Heart right ventricle (tissue), 16 donors: ENCODE results near the gene TMEM244. TPM values are rescaled to one million over a fixed set of nuclear protein-coding genes. Genes with fewer than 3 reads are reported as not detected.

Source experiments
- ATAC-seq, 8 donors: fragments of 200-7000 bp; cut with Tn5 transposase; one replicate each; pipeline ENCODE4 v1.9.1; 2020; ENCODE audit warnings: mild to moderate bottlenecking in 8 of 8, moderate library complexity in 8 of 8, moderate number of reproducible peaks in 1 of 8
- DNase-seq, 2 donors: peaks; one replicate each; pipeline ENCODE4 v3.0.0-alpha.2; 2020
- H3K27ac ChIP-seq, 10 donors: fragments of 200-600 bp; sonication (generic) in 2 of 10; one replicate each; pipeline versions ENCODE4 v1.5.0 to v1.8.0; 2020 to 2022; ENCODE audit warnings: mild to moderate bottlenecking in 3 of 10
- H3K27me3 ChIP-seq, 7 donors: fragments of 200-600 bp; one replicate each; pipeline ENCODE4 v1.8.0; 2021 to 2022; ENCODE audit warnings: mild to moderate bottlenecking in 2 of 7
- H3K36me3 ChIP-seq, 9 donors: fragments of 200-600 bp; sonication (generic) in 1 of 9; one replicate each; pipeline versions ENCODE4 v1.5.0 to v1.8.0; 2020 to 2022; ENCODE audit warnings: mild to moderate bottlenecking in 2 of 9
- H3K4me1 ChIP-seq, 9 donors: fragments of 200-600 bp; sonication (generic) in 1 of 9; one replicate each; pipeline versions ENCODE4 v1.5.0 to v1.8.0; 2020 to 2022; ENCODE audit warnings: mild to moderate bottlenecking in 4 of 9
- H3K4me3 ChIP-seq, 10 donors: fragments of 200-600 bp; sonication (generic) in 2 of 10; one replicate each; pipeline versions ENCODE4 v1.5.0 to v1.8.0; 2020 to 2022; ENCODE audit warnings: mild to moderate bottlenecking in 7 of 10, moderate library complexity in 2 of 10
- H3K9me3 ChIP-seq, 11 donors: fragments of 200-600 bp in 10 of 11; sonication (generic) in 2 of 11; one replicate each; pipeline versions ENCODE4 v1.5.0 to v1.8.0; 2013 to 2022; ENCODE audit warnings: mild to moderate bottlenecking in 2 of 11, control low read depth in 1 of 11, moderate library complexity in 1 of 11
- CTCF ChIP-seq, 9 donors: fragments of 200-600 bp; sonication (generic) in 2 of 9; IDR thresholded peaks; one replicate each; pipeline versions ENCODE4 v1.5.0 to v1.8.0; 2021 to 2022; ENCODE audit warnings: antibody characterized with exemption in 9 of 9, mild to moderate bottlenecking in 5 of 9, moderate library complexity in 1 of 9
- WGBS, 2 donors: extraction: QIAGEN DNeasy Blood & Tissue Kit; methylation state at CpG; one replicate each; pipeline ENCODE4 v1.1.7; 2013; ENCODE audit warnings: inconsistent platforms in 1 of 2; 5-methylcytosine and 5-hydroxymethylcytosine counted together
- intact Hi-C, 10 donors: fragments of 100-400 bp; cut with DNase I; formaldehyde crosslinking; loops; one replicate each; pipeline versions ENCODE4 v1.11.1 to v1.14.2; 2022
- polyA plus RNA-seq, 2 donors: library from polyadenylated mRNA; stranded (reverse); fragments of 200-250 nt; gene quantifications; one replicate each; pipeline ENCODE4 v1.2.3, GENCODE V29; 2013
- total RNA-seq, 10 donors: library from RNA; stranded (reverse); fragmentation: NEBNext Ultra II Directional in 3 of 10; extraction: Animal tissue kit (Norgen Biotek cat#: 25700) in 3 of 10; gene quantifications; one replicate each; pipeline versions ENCODE4 v1.2.1 to v1.2.4, GENCODE V29; 2021 to 2023
- donor health status: Arrhythmogenic right ventricular cardiomyopathy.
- donor health status: ischemic (EF 13 %, LVEDD 7.1; RV severe dilation, severe dysfunction).
- donor health status: healthy with polysubstance abuse.
- donor health status: DM: no; HTN: yes; CAD: no.
- donor health status: DM: no; HTN: no; CAD: no.
- donor health status: ischemic (EF 25% LVEDD 6.9; RV normal size, moderate dysfunction).
- donor health status: ischemic (EF 25% LVEDD 5.7; RV mildly dilated, moderate dysfunction).
- donor health status: healthy.
- donor health status: DM: yes; HTN: yes; CAD: no.
- donor health status: Ischemic cardiomyopathy.
- donor health status: ischemic (EF 35%, LVEDD 5.7; RV mildly dilated, moderate dysfunction).
- donor health status: nonischemic (EF 11% LVEDD 7.7; RV severe dilation, severe dysfunction).
- donor health status: DM: yes; HTN: yes; CAD: no.
- donor health status: PGD.
- donor health status: ischemic (EF 29% LVEDD 5.4; RV normal size, mild dysfunction).
- donor health status: nonischemic (EF 23%, LVEDD 6.1; RV moderate dilation, normal function).

TMEM244 gene
- total and polyA plus RNA-seq, 12 donors, result not detected

DNA sequence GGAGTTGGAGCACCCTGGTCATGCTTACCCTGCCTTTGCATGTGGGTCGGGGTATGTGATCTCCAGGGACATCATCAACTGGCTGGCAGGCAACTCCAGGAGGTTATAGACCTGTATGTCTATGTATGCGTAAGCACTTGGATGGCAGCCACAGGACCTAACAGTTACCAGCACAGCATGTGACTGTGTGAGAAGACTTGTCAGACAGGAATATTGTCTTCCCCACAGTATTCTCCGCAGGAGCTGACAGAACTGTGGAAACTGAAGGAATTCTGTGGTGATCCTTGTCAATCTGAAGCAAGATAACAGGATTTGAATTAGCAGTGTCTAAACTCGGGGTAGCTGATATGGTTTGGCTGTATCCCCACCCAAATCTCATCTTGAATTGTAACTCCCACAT is 59.2 kb downstream of the TMEM244 start:
- no peak overlapping the region for H3K4me3 ChIP-seq
- intact Hi-C loops, result no loop called here
- 66 to 71% methylated on average over 4 of the region's 4 CpGs for WGBS, 2 donors
- H3K36me3 ChIP-seq, result no peaks in the 10 kb centered on the region
- H3K27ac ChIP-seq, result no peak overlapping the region
- ATAC-seq (no peak), DNase-seq (no peak)
- TF ChIP-seq CTCF (IDR thresholded peaks at IDR 0.05), result no peak
- H3K27me3 ChIP-seq, result peaks cover 0 to 3% (median 0%) of the 10 kb centered on the region in 7 donors
- H3K9me3 ChIP-seq, result peaks cover 0 to under 1% (median 0%) of the 10 kb centered on the region in 11 donors
- no peaks in the 10 kb centered on the region for H3K4me1 ChIP-seq

- H3K9me3 ChIP-seq, result no peaks in the 10 kb centered on the region
- intact Hi-C loops, result no loop called here
- no peaks in the 10 kb centered on the region for H3K4me1 ChIP-seq
- WGBS, 2 donors, result 32 to 58% methylated on average over 2 of the region's 2 CpGs
- no peak overlapping the region for H3K27ac ChIP-seq
- H3K36me3 ChIP-seq, result no peaks in the 10 kb centered on the region
- no peak overlapping the region for H3K4me3 ChIP-seq
- peaks cover 0 to 9% (median 0%) of the 10 kb centered on the region in 7 donors for H3K27me3 ChIP-seq
- no peak for TF ChIP-seq CTCF (IDR thresholded peaks at IDR 0.05)
- ATAC-seq (peak in 1 of 8 donors; percentile 35), DNase-seq (no peak)
Measured at GRCh38 chr6:129795261-129795660, 65.9 kb downstream of the TMEM244 start.

DNA sequence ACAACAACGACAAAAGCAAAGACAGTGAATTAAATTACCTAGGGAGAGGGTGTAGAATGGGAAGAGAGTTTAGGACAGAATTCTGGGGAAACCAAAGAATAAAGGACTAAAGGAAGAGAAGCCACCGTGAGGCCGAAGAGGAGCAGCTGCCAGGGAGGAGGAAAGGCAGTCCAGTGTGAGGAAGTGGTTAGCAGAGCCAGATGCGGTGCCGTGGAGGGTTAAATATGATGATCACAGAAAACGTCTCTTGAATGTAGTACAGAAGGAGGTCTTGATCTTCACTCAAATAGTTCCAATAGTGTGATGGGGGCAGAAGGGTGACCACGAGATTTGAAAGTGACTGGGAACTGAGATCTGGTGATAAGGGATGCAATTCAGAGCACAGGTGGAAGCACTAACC is 67.7 kb downstream of the TMEM244 start:
- H3K27ac ChIP-seq, result no peak overlapping the region
- ATAC-seq (no peak), DNase-seq (no peak)
- no peak overlapping the region for H3K4me3 ChIP-seq
- H3K4me1 ChIP-seq, result no peaks in the 10 kb centered on the region
- peaks cover 0 to 9% (median 5%) of the 10 kb centered on the region in 7 donors for H3K27me3 ChIP-seq
- no peaks in the 10 kb centered on the region for H3K9me3 ChIP-seq
- no peaks in the 10 kb centered on the region for H3K36me3 ChIP-seq
- WGBS, 2 donors, result 68 to 76% methylated on average over 7 of the region's 7 CpGs
- intact Hi-C loops, result no loop called here
- TF ChIP-seq CTCF (IDR thresholded peaks at IDR 0.05), result no peak

DNA sequence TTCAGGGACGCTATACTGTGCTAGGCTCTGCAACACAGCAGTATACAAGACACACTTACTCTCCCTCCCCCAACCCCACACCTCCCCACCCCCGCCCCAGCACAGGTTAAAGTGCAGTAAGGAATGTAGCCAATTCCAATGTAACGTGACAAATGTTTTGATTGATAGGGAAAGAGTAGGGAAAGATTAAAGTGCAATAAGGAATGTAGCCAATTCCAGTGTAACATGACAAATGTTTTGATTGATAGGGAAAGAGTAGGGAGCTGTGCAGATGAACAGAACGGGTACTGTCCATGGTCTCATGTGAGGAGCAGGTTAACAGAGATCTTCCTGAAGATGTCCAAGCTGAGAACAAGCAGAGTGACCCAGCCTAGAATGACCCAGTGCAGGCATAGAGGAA is 69.1 kb downstream of the TMEM244 start:
- peaks cover 0 to 9% (median 5%) of the 10 kb centered on the region in 7 donors for H3K27me3 ChIP-seq
- WGBS, 2 donors, result 57 to 60% methylated on average over 4 of the region's 4 CpGs
- H3K9me3 ChIP-seq, result no peaks in the 10 kb centered on the region
- no peaks in the 10 kb centered on the region for H3K4me1 ChIP-seq
- H3K27ac ChIP-seq, result no peak overlapping the region
- ATAC-seq, result no peak
- no peak overlapping the region for H3K4me3 ChIP-seq
- H3K36me3 ChIP-seq, result no peaks in the 10 kb centered on the region
- DNase-seq, result no peak
- intact Hi-C loops, result no loop called here
- TF ChIP-seq CTCF (IDR thresholded peaks at IDR 0.05), result no peak
